Skin epidermis (tissue), 12 donors: ENCODE results near the gene ZNF292.
"Not testable (repeated sequence)": the region's sequence is repeated elsewhere in the genome, so short reads cannot be mapped to it uniquely, and the experiment has no call there.

Experiments
- H3K27ac ChIP-seq, 21 experiments: fragments of 200-600 bp; sonication (generic) in 11 of 21; one replicate each; pipeline ENCODE4 v1.5.0; 2020; ENCODE audit warnings: mild to moderate bottlenecking in 3 of 21, inconsistent platforms in 2 of 21, moderate library complexity in 2 of 21
- H3K4me3 ChIP-seq, 7 experiments: fragments of 200-600 bp; sonication (generic) in 2 of 7; one replicate each; pipeline ENCODE4 v1.5.0; 2020; ENCODE audit warnings: inconsistent platforms in 2 of 7, mild to moderate bottlenecking in 2 of 7, moderate library complexity in 1 of 7

Gene ZNF292

GRCh38 chr6:87154993-87155841 lies at the start of gene ZNF292:
TSS of gene ZNF292 (plus strand) at chr6:87155565. CDS start at chr6:87155592, 27 bp downstream.
- H3K27ac ChIP-seq, result peak within 1 kb of the TSS; percentile 84 to 98 (median 94)
- peak within 1 kb of the TSS; percentile 65 to 98 (median 76) for H3K4me3 ChIP-seq

GRCh38 chr6:87105823-87106222 lies 49.5 kb upstream of the ZNF292 start:
- H3K27ac ChIP-seq, result no peak overlapping the region
- H3K4me3 ChIP-seq, result no peak overlapping the region

- Histone ChIP-seq H3K4me3 (no peak overlapping the region), H3K27ac (no peak overlapping the region)
These were observed 44.7 kb upstream of the ZNF292 start for GRCh38 chr6:87110636-87111035.

GRCh38 chr6:87115402-87116135 lies 39.8 kb upstream of the ZNF292 start:
- no peak overlapping the region for H3K4me3 ChIP-seq
- H3K27ac ChIP-seq, result no peak overlapping the region

GRCh38 chr6:87116922-87117321 lies 38.4 kb upstream of the ZNF292 start:
- no peak overlapping the region for H3K4me3 ChIP-seq

GRCh38 chr6:87118054-87118453 lies 37.3 kb upstream of the ZNF292 start:
- no peak overlapping the region for H3K4me3 ChIP-seq

More at GRCh38 chr6:87116922-87117321, 38.4 kb upstream of the ZNF292 start:
- H3K27ac ChIP-seq, result no peak overlapping the region

GRCh38 chr6:87122477-87122876 lies 32.9 kb upstream of the ZNF292 start:
- H3K4me3 ChIP-seq, result no peak overlapping the region
- no peak overlapping the region for H3K27ac ChIP-seq

More at GRCh38 chr6:87118054-87118453, 37.3 kb upstream of the ZNF292 start:
- no peak overlapping the region for H3K27ac ChIP-seq

- no peak overlapping the region for H3K27ac ChIP-seq
These were observed 31.3 kb upstream of the ZNF292 start for GRCh38 chr6:87124074-87124473.

GRCh38 chr6:87126501-87126900 lies 28.9 kb upstream of the ZNF292 start:
- H3K4me3 ChIP-seq, result no peak overlapping the region
- H3K27ac ChIP-seq, result no peak overlapping the region

More at GRCh38 chr6:87124074-87124473, 31.3 kb upstream of the ZNF292 start:
- H3K4me3 ChIP-seq, result no peak overlapping the region

- Histone ChIP-seq H3K4me3 (no peak overlapping the region), H3K27ac (no peak overlapping the region)
These were observed 27.6 kb upstream of the ZNF292 start for GRCh38 chr6:87127737-87128136.

GRCh38 chr6:87136963-87137362 lies 18.4 kb upstream of the ZNF292 start:
- Histone ChIP-seq H3K4me3 (no peak overlapping the region), H3K27ac (no peak overlapping the region)

GRCh38 chr6:87139236-87139635 lies 16.1 kb upstream of the ZNF292 start:
- Histone ChIP-seq H3K4me3 (no peak overlapping the region), H3K27ac (no peak overlapping the region)

GRCh38 chr6:87139927-87140326 lies 15.4 kb upstream of the ZNF292 start:
- H3K27ac ChIP-seq, H3K4me3 ChIP-seq: not testable (repeated sequence)

GRCh38 chr6:87146363-87146762 lies 9.0 kb upstream of the ZNF292 start:
- Histone ChIP-seq H3K27ac (peak overlapping the region in 1 of 21 experiments; percentile 19), H3K4me3 (no peak overlapping the region)

- Histone ChIP-seq H3K27ac (no peak overlapping the region), H3K4me3 (no peak overlapping the region)
These were observed 5.0 kb upstream of the ZNF292 start for GRCh38 chr6:87150406-87150805.

GRCh38 chr6:87151471-87151780 lies 3.9 kb upstream of the ZNF292 start:
- peak overlapping the region; percentile 38 to 57 (median 52) for H3K4me3 ChIP-seq
- peak overlapping the region; percentile 55 to 97 (median 90) for H3K27ac ChIP-seq

- peak overlapping the region; percentile 55 to 97 (median 90) for H3K27ac ChIP-seq
- peak overlapping the region; percentile 38 to 57 (median 52) for H3K4me3 ChIP-seq
These were observed 3.4 kb upstream of the ZNF292 start for GRCh38 chr6:87151781-87152525.

GRCh38 chr6:87152526-87152955 lies 2.8 kb upstream of the ZNF292 start:
- peak overlapping the region in 20 of 21 experiments; percentile 80 to 97 (median 91) for H3K27ac ChIP-seq
- H3K4me3 ChIP-seq, result peak overlapping the region; percentile 38 to 57 (median 52)

- peak overlapping the region; percentile 65 to 98 (median 76) for H3K4me3 ChIP-seq
- H3K27ac ChIP-seq, result peak overlapping the region; percentile 84 to 98 (median 94)
These were observed 748 bp upstream of the ZNF292 start for GRCh38 chr6:87154641-87154992.
